OCI-LY3 (cell line): ENCODE results near the gene DDX51.

Experiments used
- H2AFZ ChIP-seq: fragments of 200-600, 300-600 bp; shearing (Covaris generic); 2 replicates; pipeline ENCODE4 v1.6.0; 2014; ENCODE audit warnings: antibody characterized with exemption, low read depth, low read length
- H3K27ac ChIP-seq: fragments of 200-600, 300-600 bp; sonication (generic); 2 replicates; pipeline ENCODE4 v1.5.1; 2014; ENCODE audit warnings: mild to moderate bottlenecking, low read length, moderate library complexity, mixed read lengths
- H3K27me3 ChIP-seq: fragments of 200-600, 300-600 bp; sonication (generic); 2 replicates; pipeline ENCODE4 v1.6.1; 2014; ENCODE audit warnings: low read depth, low read length, mixed read lengths
- H3K36me3 ChIP-seq: fragments of 200-600, 300-600 bp; sonication (generic); replicated peaks from 2 replicates; pipeline ENCODE3; 2014; ENCODE audit warnings: low read depth, low read length, mixed read lengths
- H3K4me1 ChIP-seq: fragments of 300-600, 200-600 bp; sonication (generic); 2 replicates; pipeline ENCODE4 v1.6.1; 2014; ENCODE audit warnings: low read length, mixed read lengths
- H3K4me2 ChIP-seq: fragments of 200-600, 300-600 bp; sonication (generic); 2 replicates; pipeline ENCODE4 v1.6.1; 2014; ENCODE audit warnings: low read length, mixed read lengths
- H3K4me3 ChIP-seq: fragments of 300-600, 200-600 bp; sonication (generic); 2 replicates; pipeline ENCODE4 v1.5.1; 2014; ENCODE audit warnings: antibody characterized with exemption, mild to moderate bottlenecking, low read length, moderate library complexity
- H3K79me2 ChIP-seq: fragments of 300-600, 200-600 bp; shearing (Covaris generic); 2 replicates; pipeline ENCODE4 v1.6.1; 2014; ENCODE audit warnings: mild to moderate bottlenecking, low read length, mixed read lengths
- H3K9ac ChIP-seq: fragments of 300-600, 200-600 bp; shearing (Covaris generic); 2 replicates; pipeline ENCODE4 v1.6.0; 2014; ENCODE audit warnings: mild to moderate bottlenecking, low read length, moderate library complexity
- H3K9me3 ChIP-seq: fragments of 200-600, 300-600 bp; shearing (Covaris generic); 2 replicates; pipeline ENCODE4 v1.6.1; 2014; ENCODE audit warnings: low read length, mixed read lengths; ENCODE audit not compliant: insufficient read depth
- H4K20me1 ChIP-seq: fragments of 200-600, 300-600 bp; sonication (generic); 2 replicates; pipeline ENCODE4 v1.6.1; 2016; ENCODE audit warnings: low read length, mixed read lengths; ENCODE audit not compliant: insufficient read depth
- CTCF ChIP-seq: fragments of 200-600, 300-600 bp; sonication (generic); IDR thresholded peaks from 2 replicates; pipeline ENCODE4 v1.5.1; 2014; ENCODE audit warnings: antibody characterized with exemption, low read length, low read depth
- EZH2phosphoT487 ChIP-seq: fragments of 200-600 bp; shearing (Covaris generic); IDR thresholded peaks from 2 replicates; pipeline ENCODE4 v1.6.1; 2018; ENCODE audit warnings: antibody characterized with exemption, mixed run types, low read depth

The DDX51 gene

GRCh38 chr12:132133952-132134652, 10.0 kb downstream of the DDX51 start:
- Histone ChIP-seq H3K4me1 (no peaks in the 10 kb centered on the region), H4K20me1 (no peaks in the 10 kb centered on the region), H3K4me2 (no peak overlapping the region), H3K9ac (no peak overlapping the region), H3K27me3 (no peaks in the 10 kb centered on the region), H3K4me3 (no peak overlapping the region), H3K79me2 (no peaks in the 10 kb centered on the region), H3K27ac (no peak overlapping the region), H2AFZ (no peak overlapping the region), H3K36me3 (peaks cover 6% of the 10 kb centered on the region), H3K9me3 (no peaks in the 10 kb centered on the region)
- TF ChIP-seq CTCF (no peak), EZH2phosphoT487 (no peak)

- Histone ChIP-seq H3K9ac (no peak overlapping the region), H3K9me3 (no peaks in the 10 kb centered on the region), H3K79me2 (no peaks in the 10 kb centered on the region), H3K27ac (no peak overlapping the region), H3K4me1 (no peaks in the 10 kb centered on the region), H3K4me2 (no peak overlapping the region), H4K20me1 (no peaks in the 10 kb centered on the region), H3K27me3 (no peaks in the 10 kb centered on the region), H3K36me3 (peaks cover 16% of the 10 kb centered on the region), H2AFZ (no peak overlapping the region), H3K4me3 (no peak overlapping the region)
- TF ChIP-seq EZH2phosphoT487 (no peak), CTCF (no peak)
Observed at GRCh38 chr12:132132609-132133430, 11.3 kb downstream of the DDX51 start.

- Histone ChIP-seq H3K27ac (no peak overlapping the region), H3K4me2 (no peak overlapping the region), H2AFZ (no peak overlapping the region), H3K9ac (no peak overlapping the region), H3K4me3 (no peak overlapping the region), H3K79me2 (no peaks in the 10 kb centered on the region), H4K20me1 (no peaks in the 10 kb centered on the region), H3K9me3 (no peaks in the 10 kb centered on the region), H3K36me3 (peaks cover 24% of the 10 kb centered on the region), H3K4me1 (no peaks in the 10 kb centered on the region), H3K27me3 (no peaks in the 10 kb centered on the region)
- TF ChIP-seq CTCF (no peak), EZH2phosphoT487 (no peak)
Observed at GRCh38 chr12:132131952-132132351, 12.2 kb downstream of the DDX51 start.

- no peak overlapping the region for H3K27ac ChIP-seq
- H2AFZ ChIP-seq = no peak overlapping the region
- no peak overlapping the region for H3K4me2 ChIP-seq
- H3K9ac ChIP-seq = no peak overlapping the region
- no peaks in the 10 kb centered on the region for H4K20me1 ChIP-seq
- H3K4me1 ChIP-seq = no peaks in the 10 kb centered on the region
- no peaks in the 10 kb centered on the region for H3K79me2 ChIP-seq
- H3K4me3 ChIP-seq = no peak overlapping the region
- no peaks in the 10 kb centered on the region for H3K27me3 ChIP-seq
- TF ChIP-seq CTCF (no peak), EZH2phosphoT487 (no peak)
- H3K9me3 ChIP-seq = no peaks in the 10 kb centered on the region
- peaks cover 30% of the 10 kb centered on the region for H3K36me3 ChIP-seq
Observed at GRCh38 chr12:132131229-132131628, 12.9 kb downstream of the DDX51 start.
